Measurements from ENCODE around the gene LEF1.

The LEF1 gene

GRCh38 chr4:108116423-108117168 lies 52.1 kb downstream of the LEF1 start:
- TF ChIP-seq EZH2phosphoT487 (IDR thresholded peaks at IDR 0.05; ENCODE audit: low read depth) (no peak), CTCF (IDR thresholded peaks at IDR 0.05; ENCODE audit: low read depth, low read length) (no peak)
- Histone ChIP-seq H4K20me1 (ENCODE audit: insufficient read depth, low read length) (no peaks in the 10 kb centered on the region), H3K27ac (ENCODE audit: low read length) (no peak overlapping the region), H3K4me2 (ENCODE audit: low read length) (0 out of 2 replicates have a peak overlapping the region, but pooled peaks have one; percentile 12), H3K4me3 (ENCODE audit: low read length) (no peak overlapping the region), H3K36me3 (replicated peaks; ENCODE audit: low read depth, low read length) (no peaks in the 10 kb centered on the region), H3K9ac (ENCODE audit: low read length) (no peak overlapping the region), H3K4me1 (ENCODE audit: low read length) (peaks cover 27% of the 10 kb centered on the region), H3K9me3 (ENCODE audit: insufficient read depth, low read length) (no peaks in the 10 kb centered on the region), H2AFZ (ENCODE audit: low read depth, low read length) (no peak overlapping the region), H3K79me2 (ENCODE audit: low read length) (peaks cover 26% of the 10 kb centered on the region; the same call in 1 of the 2 replicates), H3K27me3 (ENCODE audit: low read depth, low read length) (no peaks in the 10 kb centered on the region)

- no peak overlapping the region for H3K27ac ChIP-seq (ENCODE audit: low read length)
- no peaks in the 10 kb centered on the region for H3K9me3 ChIP-seq (ENCODE audit: insufficient read depth, low read length)
- H3K4me1 ChIP-seq (ENCODE audit: low read length), result peaks cover 37% of the 10 kb centered on the region
- H3K36me3 ChIP-seq (replicated peaks; ENCODE audit: low read depth, low read length), result no peaks in the 10 kb centered on the region
- TF ChIP-seq EZH2phosphoT487 (IDR thresholded peaks at IDR 0.05; ENCODE audit: low read depth) (no peak), CTCF (IDR thresholded peaks at IDR 0.05; ENCODE audit: low read depth, low read length) (no peak)
- no peaks in the 10 kb centered on the region for H3K27me3 ChIP-seq (ENCODE audit: low read depth, low read length)
- no peak overlapping the region for H3K4me3 ChIP-seq (ENCODE audit: low read length)
- H3K4me2 ChIP-seq (ENCODE audit: low read length), result no peak overlapping the region
- no peaks in the 10 kb centered on the region for H4K20me1 ChIP-seq (ENCODE audit: insufficient read depth, low read length)
- H3K9ac ChIP-seq (ENCODE audit: low read length), result no peak overlapping the region
- peaks cover 33% of the 10 kb centered on the region; the same call in 1 of the 2 replicates for H3K79me2 ChIP-seq (ENCODE audit: low read length)
- no peak overlapping the region for H2AFZ ChIP-seq (ENCODE audit: low read depth, low read length)
These were observed 53.6 kb downstream of the LEF1 start for GRCh38 chr4:108115168-108115526.

GRCh38 chr4:108114503-108114902 lies 54.2 kb downstream of the LEF1 start:
- no peak overlapping the region for H3K27ac ChIP-seq (ENCODE audit: low read length)
- H3K4me2 ChIP-seq (ENCODE audit: low read length), result no peak overlapping the region
- no peaks in the 10 kb centered on the region for H3K27me3 ChIP-seq (ENCODE audit: low read depth, low read length)
- H3K4me3 ChIP-seq (ENCODE audit: low read length), result no peak overlapping the region
- H3K9me3 ChIP-seq (ENCODE audit: insufficient read depth, low read length), result no peaks in the 10 kb centered on the region
- no peaks in the 10 kb centered on the region for H3K36me3 ChIP-seq (replicated peaks; ENCODE audit: low read depth, low read length)
- peaks cover 31% of the 10 kb centered on the region; the same call in 1 of the 2 replicates for H3K79me2 ChIP-seq (ENCODE audit: low read length)
- no peak for TF ChIP-seq CTCF (IDR thresholded peaks at IDR 0.05; ENCODE audit: low read depth, low read length)
- TF ChIP-seq EZH2phosphoT487 (IDR thresholded peaks at IDR 0.05; ENCODE audit: low read depth), result no peak
- H2AFZ ChIP-seq (ENCODE audit: low read depth, low read length), result no peak overlapping the region
- H4K20me1 ChIP-seq (ENCODE audit: insufficient read depth, low read length), result no peaks in the 10 kb centered on the region
- peaks cover 44% of the 10 kb centered on the region for H3K4me1 ChIP-seq (ENCODE audit: low read length)
- no peak overlapping the region for H3K9ac ChIP-seq (ENCODE audit: low read length)

GRCh38 chr4:108113229-108113628 lies 55.5 kb downstream of the LEF1 start:
- Histone ChIP-seq H3K36me3 (replicated peaks; ENCODE audit: low read depth, low read length) (no peaks in the 10 kb centered on the region), H4K20me1 (ENCODE audit: insufficient read depth, low read length) (no peaks in the 10 kb centered on the region), H3K4me1 (ENCODE audit: low read length) (peaks cover 47% of the 10 kb centered on the region), H3K27me3 (ENCODE audit: low read depth, low read length) (no peaks in the 10 kb centered on the region), H3K79me2 (ENCODE audit: low read length) (peaks cover 32% of the 10 kb centered on the region), H3K4me2 (ENCODE audit: low read length) (0 out of 2 replicates have a peak overlapping the region, but pooled peaks have one; percentile 8), H3K9ac (ENCODE audit: low read length) (no peak overlapping the region), H3K27ac (ENCODE audit: low read length) (no peak overlapping the region), H3K4me3 (ENCODE audit: low read length) (no peak overlapping the region), H2AFZ (ENCODE audit: low read depth, low read length) (no peak overlapping the region), H3K9me3 (ENCODE audit: insufficient read depth, low read length) (no peaks in the 10 kb centered on the region)
- TF ChIP-seq EZH2phosphoT487 (IDR thresholded peaks at IDR 0.05; ENCODE audit: low read depth), result no peak
- no peak for TF ChIP-seq CTCF (IDR thresholded peaks at IDR 0.05; ENCODE audit: low read depth, low read length)
